ENCODE results near the gene TSPAN1.

TSPAN1 gene

GRCh38 chr1:46134660-46135331, 40.1 kb upstream of the TSPAN1 start:
- Histone ChIP-seq H3K36me3 (ENCODE audit: control insufficient read depth, insufficient read depth, low read length) (no peaks in the 10 kb centered on the region), H3K9ac (ENCODE audit: low read length) (no peak overlapping the region), H3K4me1 (ENCODE audit: control insufficient read depth, insufficient read depth, low read length) (peaks cover 21% of the 10 kb centered on the region; the same call in 1 of the 2 replicates), H3K27ac (ENCODE audit: low read depth, low read length) (no peak overlapping the region), H3K9me3 (ENCODE audit: control insufficient read depth, insufficient read depth, low read depth, low read length) (no peaks in the 10 kb centered on the region), H3K4me3 (ENCODE audit: low read depth, low read length) (no peak overlapping the region), H3K27me3 (ENCODE audit: control insufficient read depth, insufficient read depth, low read length) (peaks cover 11% of the 10 kb centered on the region; the same call in 1 of the 2 replicates)

- H3K27ac ChIP-seq (ENCODE audit: low read depth, low read length), result no peak overlapping the region
- no peak overlapping the region for H3K9ac ChIP-seq (ENCODE audit: low read length)
- peaks cover 14% of the 10 kb centered on the region; the same call in 1 of the 2 replicates for H3K4me1 ChIP-seq (ENCODE audit: control insufficient read depth, insufficient read depth, low read length)
- no peak overlapping the region for H3K4me3 ChIP-seq (ENCODE audit: low read depth, low read length)
- no peaks in the 10 kb centered on the region for H3K9me3 ChIP-seq (ENCODE audit: control insufficient read depth, insufficient read depth, low read depth, low read length)
- H3K36me3 ChIP-seq (ENCODE audit: control insufficient read depth, insufficient read depth, low read length), result no peaks in the 10 kb centered on the region
- H3K27me3 ChIP-seq (ENCODE audit: control insufficient read depth, insufficient read depth, low read length), result no peaks in the 10 kb centered on the region
Observed at GRCh38 chr1:46136711-46137110, 38.2 kb upstream of the TSPAN1 start.

- Histone ChIP-seq H3K27me3 (ENCODE audit: control insufficient read depth, insufficient read depth, low read length) (no peaks in the 10 kb centered on the region), H3K4me1 (ENCODE audit: control insufficient read depth, insufficient read depth, low read length) (peaks cover 14% of the 10 kb centered on the region; the same call in 1 of the 2 replicates), H3K9ac (ENCODE audit: low read length) (no peak overlapping the region), H3K36me3 (ENCODE audit: control insufficient read depth, insufficient read depth, low read length) (no peaks in the 10 kb centered on the region), H3K9me3 (ENCODE audit: control insufficient read depth, insufficient read depth, low read depth, low read length) (no peaks in the 10 kb centered on the region), H3K4me3 (ENCODE audit: low read depth, low read length) (no peak overlapping the region), H3K27ac (ENCODE audit: low read depth, low read length) (no peak overlapping the region)
Observed at GRCh38 chr1:46137916-46138315, 37.0 kb upstream of the TSPAN1 start.

GRCh38 chr1:46148318-46148717, 26.6 kb upstream of the TSPAN1 start:
- Histone ChIP-seq H3K9me3 (ENCODE audit: control insufficient read depth, insufficient read depth, low read depth, low read length) (no peaks in the 10 kb centered on the region), H3K27ac (ENCODE audit: low read depth, low read length) (no peak overlapping the region), H3K4me3 (ENCODE audit: low read depth, low read length) (no peak overlapping the region), H3K36me3 (ENCODE audit: control insufficient read depth, insufficient read depth, low read length) (no peaks in the 10 kb centered on the region), H3K9ac (ENCODE audit: low read length) (no peak overlapping the region), H3K27me3 (ENCODE audit: control insufficient read depth, insufficient read depth, low read length) (no peaks in the 10 kb centered on the region), H3K4me1 (ENCODE audit: control insufficient read depth, insufficient read depth, low read length) (no peaks in the 10 kb centered on the region)

GRCh38 chr1:46150085-46150484, 24.8 kb upstream of the TSPAN1 start:
- Histone ChIP-seq H3K27ac (ENCODE audit: low read depth, low read length) (no peak overlapping the region), H3K9ac (ENCODE audit: low read length) (no peak overlapping the region), H3K9me3 (ENCODE audit: control insufficient read depth, insufficient read depth, low read depth, low read length) (no peaks in the 10 kb centered on the region), H3K27me3 (ENCODE audit: control insufficient read depth, insufficient read depth, low read length) (no peaks in the 10 kb centered on the region), H3K4me3 (ENCODE audit: low read depth, low read length) (no peak overlapping the region), H3K4me1 (ENCODE audit: control insufficient read depth, insufficient read depth, low read length) (no peaks in the 10 kb centered on the region), H3K36me3 (ENCODE audit: control insufficient read depth, insufficient read depth, low read length) (no peaks in the 10 kb centered on the region)

GRCh38 chr1:46152016-46152415, 22.9 kb upstream of the TSPAN1 start:
- Histone ChIP-seq H3K27ac (ENCODE audit: low read depth, low read length) (no peak overlapping the region), H3K9me3 (ENCODE audit: control insufficient read depth, insufficient read depth, low read depth, low read length) (no peaks in the 10 kb centered on the region), H3K9ac (ENCODE audit: low read length) (no peak overlapping the region), H3K4me3 (ENCODE audit: low read depth, low read length) (no peak overlapping the region), H3K27me3 (ENCODE audit: control insufficient read depth, insufficient read depth, low read length) (no peaks in the 10 kb centered on the region), H3K36me3 (ENCODE audit: control insufficient read depth, insufficient read depth, low read length) (no peaks in the 10 kb centered on the region), H3K4me1 (ENCODE audit: control insufficient read depth, insufficient read depth, low read length) (no peaks in the 10 kb centered on the region)

GRCh38 chr1:46153228-46153627, 21.7 kb upstream of the TSPAN1 start:
- H3K4me3 ChIP-seq (ENCODE audit: low read depth, low read length), result no peak overlapping the region
- no peak overlapping the region for H3K27ac ChIP-seq (ENCODE audit: low read depth, low read length)
- H3K9me3 ChIP-seq (ENCODE audit: control insufficient read depth, insufficient read depth, low read depth, low read length), result no peaks in the 10 kb centered on the region
- H3K27me3 ChIP-seq (ENCODE audit: control insufficient read depth, insufficient read depth, low read length), result no peaks in the 10 kb centered on the region
- no peak overlapping the region for H3K9ac ChIP-seq (ENCODE audit: low read length)
- no peaks in the 10 kb centered on the region for H3K4me1 ChIP-seq (ENCODE audit: control insufficient read depth, insufficient read depth, low read length)
- no peaks in the 10 kb centered on the region for H3K36me3 ChIP-seq (ENCODE audit: control insufficient read depth, insufficient read depth, low read length)

GRCh38 chr1:46153732-46154131, 21.2 kb upstream of the TSPAN1 start:
- Histone ChIP-seq H3K4me3 (ENCODE audit: low read depth, low read length) (no peak overlapping the region), H3K4me1 (ENCODE audit: control insufficient read depth, insufficient read depth, low read length) (no peaks in the 10 kb centered on the region), H3K27ac (ENCODE audit: low read depth, low read length) (no peak overlapping the region), H3K36me3 (ENCODE audit: control insufficient read depth, insufficient read depth, low read length) (no peaks in the 10 kb centered on the region), H3K9me3 (ENCODE audit: control insufficient read depth, insufficient read depth, low read depth, low read length) (no peaks in the 10 kb centered on the region), H3K27me3 (ENCODE audit: control insufficient read depth, insufficient read depth, low read length) (no peaks in the 10 kb centered on the region), H3K9ac (ENCODE audit: low read length) (no peak overlapping the region)

- Histone ChIP-seq H3K27ac (ENCODE audit: low read depth, low read length) (no peak overlapping the region), H3K4me1 (ENCODE audit: control insufficient read depth, insufficient read depth, low read length) (no peaks in the 10 kb centered on the region), H3K36me3 (ENCODE audit: control insufficient read depth, insufficient read depth, low read length) (no peaks in the 10 kb centered on the region), H3K27me3 (ENCODE audit: control insufficient read depth, insufficient read depth, low read length) (no peaks in the 10 kb centered on the region), H3K9me3 (ENCODE audit: control insufficient read depth, insufficient read depth, low read depth, low read length) (no peaks in the 10 kb centered on the region), H3K9ac (ENCODE audit: low read length) (no peak overlapping the region), H3K4me3 (ENCODE audit: low read depth, low read length) (no peak overlapping the region)
Observed at GRCh38 chr1:46157916-46158311, 17.0 kb upstream of the TSPAN1 start.

- Histone ChIP-seq H3K4me3 (ENCODE audit: low read depth, low read length) (no peak overlapping the region), H3K4me1 (ENCODE audit: control insufficient read depth, insufficient read depth, low read length) (no peaks in the 10 kb centered on the region)
Observed at GRCh38 chr1:46158312-46159281, 16.3 kb upstream of the TSPAN1 start.

GRCh38 chr1:46159516-46159915, 15.4 kb upstream of the TSPAN1 start:
- no peak overlapping the region for H3K4me3 ChIP-seq (ENCODE audit: low read depth, low read length)

More at GRCh38 chr1:46158312-46159281, 16.3 kb upstream of the TSPAN1 start:
- H3K27ac ChIP-seq (ENCODE audit: low read depth, low read length), result no peak overlapping the region
- H3K36me3 ChIP-seq (ENCODE audit: control insufficient read depth, insufficient read depth, low read length), result no peaks in the 10 kb centered on the region
- H3K27me3 ChIP-seq (ENCODE audit: control insufficient read depth, insufficient read depth, low read length), result no peaks in the 10 kb centered on the region
- H3K9ac ChIP-seq (ENCODE audit: low read length), result no peak overlapping the region
- H3K9me3 ChIP-seq (ENCODE audit: control insufficient read depth, insufficient read depth, low read depth, low read length), result no peaks in the 10 kb centered on the region

More at GRCh38 chr1:46159516-46159915, 15.4 kb upstream of the TSPAN1 start:
- Histone ChIP-seq H3K27ac (ENCODE audit: low read depth, low read length) (no peak overlapping the region), H3K9me3 (ENCODE audit: control insufficient read depth, insufficient read depth, low read depth, low read length) (no peaks in the 10 kb centered on the region), H3K36me3 (ENCODE audit: control insufficient read depth, insufficient read depth, low read length) (no peaks in the 10 kb centered on the region), H3K9ac (ENCODE audit: low read length) (no peak overlapping the region), H3K27me3 (ENCODE audit: control insufficient read depth, insufficient read depth, low read length) (no peaks in the 10 kb centered on the region), H3K4me1 (ENCODE audit: control insufficient read depth, insufficient read depth, low read length) (no peaks in the 10 kb centered on the region)
